MM.1S (cell line): Measurements from ENCODE around the gene RBMS3.

Experiments
- DNase-seq: peaks from one replicate; pipeline ENCODE4 v3.0.0-alpha.2; 2015
- H2AFZ ChIP-seq: fragments of 300-600 bp; sonication (generic); 2 replicates; pipeline ENCODE4 v1.6.0; 2016; ENCODE audit warnings: antibody characterized with exemption, low read length
- H3F3A ChIP-seq: fragments of 300-600 bp; sonication (generic); 2 replicates; pipeline ENCODE4 v1.6.1; 2016; ENCODE audit warnings: mild to moderate bottlenecking, antibody characterized with exemption, low read length, moderate library complexity, mixed read lengths; ENCODE audit not compliant: insufficient read depth
- H3K27ac ChIP-seq: fragments of 300-600 bp; sonication (generic); 2 replicates; pipeline ENCODE4 v1.5.1; 2016; ENCODE audit warnings: mild to moderate bottlenecking, low read length
- H3K27me3 ChIP-seq: fragments of 300-600 bp; sonication (generic); replicated peaks from 2 replicates; pipeline ENCODE4 v1.6.0; 2016; ENCODE audit warnings: low read length; ENCODE audit not compliant: insufficient read depth
- H3K36me3 ChIP-seq: fragments of 300-600 bp; sonication (generic); replicated peaks from 2 replicates; pipeline ENCODE4 v1.6.1; 2016; ENCODE audit warnings: mild to moderate bottlenecking, low read length, mixed read lengths; ENCODE audit not compliant: insufficient read depth
- H3K4me1 ChIP-seq: fragments of 300-600 bp; sonication (generic); 2 replicates; pipeline ENCODE4 v1.6.1; 2016; ENCODE audit warnings: low read length, mixed read lengths
- H3K4me2 ChIP-seq: fragments of 300-600 bp; sonication (generic); 2 replicates; pipeline ENCODE4 v1.6.0; 2016; ENCODE audit warnings: low read depth, low read length
- H3K4me3 ChIP-seq: fragments of 300-600 bp; sonication (generic); 2 replicates; pipeline ENCODE4 v1.5.1; 2016; ENCODE audit warnings: low read length, mixed read lengths
- H3K79me2 ChIP-seq: fragments of 300-600 bp; sonication (generic); 2 replicates; pipeline ENCODE4 v1.6.1; 2016; ENCODE audit warnings: mixed run types, low read length, mixed read lengths
- H3K9ac ChIP-seq: fragments of 300-600 bp; sonication (generic); 2 replicates; pipeline ENCODE4 v1.6.1; 2016; ENCODE audit warnings: low read length, mixed read lengths
- H3K9me2 ChIP-seq: fragments of 300-600 bp; sonication (generic); replicated peaks from 2 replicates; pipeline ENCODE4 v1.6.1; 2016; ENCODE audit warnings: mild to moderate bottlenecking, low read length, mixed read lengths; ENCODE audit not compliant: insufficient read depth
- H3K9me3 ChIP-seq: fragments of 300-600 bp; sonication (generic); replicated peaks from 2 replicates; pipeline ENCODE4 v1.6.1; 2016; ENCODE audit warnings: mild to moderate bottlenecking, low read length, mixed read lengths; ENCODE audit not compliant: insufficient read depth
- H4K20me1 ChIP-seq: fragments of 300-600 bp; sonication (generic); 2 replicates; pipeline ENCODE4 v1.6.1; 2016; ENCODE audit warnings: mild to moderate bottlenecking, low read length, moderate library complexity, mixed read lengths; ENCODE audit not compliant: insufficient read depth
- EZH2 ChIP-seq: fragments of 300-600 bp; sonication (generic); optimal IDR thresholded peaks from 2 replicates; pipeline ENCODE3; 2017; ENCODE audit warnings: low read depth, mild to moderate bottlenecking, antibody characterized with exemption, low read length, mixed read lengths
- EZH2phosphoT487 ChIP-seq: fragments of 300-600 bp; sonication (generic); IDR thresholded peaks from 2 replicates; pipeline ENCODE4 v1.6.1; 2018; ENCODE audit warnings: antibody characterized with exemption, low read length
- TF ChIP-seq, protein P1 (sequence below): fragments of 300-600 bp; sonication (generic); IDR thresholded peaks from 2 replicates; pipeline ENCODE4 v1.5.1; 2016; ENCODE audit warnings: antibody characterized with exemption, low read length, mixed read lengths

The RBMS3 gene

DNA sequence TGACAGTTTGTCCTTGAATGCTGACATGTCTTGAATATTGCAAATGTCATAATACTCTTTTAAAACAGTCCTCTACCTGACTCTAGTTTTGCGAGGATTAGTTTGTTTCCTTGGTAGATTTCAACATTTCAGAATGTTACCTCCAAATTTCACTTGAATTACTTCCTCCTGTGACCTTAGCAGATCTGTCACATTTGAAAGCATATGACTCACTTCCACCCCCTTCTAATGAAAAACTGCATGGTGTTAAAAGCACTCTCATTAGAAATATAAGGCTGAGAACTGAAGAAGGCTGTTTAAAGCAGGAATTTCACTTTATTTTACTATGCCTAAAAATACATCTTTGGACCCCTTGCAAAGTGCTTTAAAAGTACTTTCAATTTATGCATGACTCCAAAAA, 726.8 kb downstream of the RBMS3 start:
- Histone ChIP-seq H3K9ac (no peak overlapping the region), H3K9me2 (no peaks in the 10 kb centered on the region), H3K4me2 (no peak overlapping the region), H3K79me2 (no peaks in the 10 kb centered on the region), H2AFZ (no peak overlapping the region), H3K4me1 (0 out of 2 replicates have a peak, but pooled peaks cover 6% of the 10 kb centered on the region), H3F3A (no peaks in the 10 kb centered on the region), H3K9me3 (no peaks in the 10 kb centered on the region), H3K27me3 (no peaks in the 10 kb centered on the region), H4K20me1 (no peaks in the 10 kb centered on the region), H3K27ac (no peak overlapping the region), H3K4me3 (no peak overlapping the region), H3K36me3 (no peaks in the 10 kb centered on the region)
- no peak for DNase-seq
- TF ChIP-seq EZH2phosphoT487 (no peak), EZH2 (no peak)
- TF ChIP-seq, protein P1, sequence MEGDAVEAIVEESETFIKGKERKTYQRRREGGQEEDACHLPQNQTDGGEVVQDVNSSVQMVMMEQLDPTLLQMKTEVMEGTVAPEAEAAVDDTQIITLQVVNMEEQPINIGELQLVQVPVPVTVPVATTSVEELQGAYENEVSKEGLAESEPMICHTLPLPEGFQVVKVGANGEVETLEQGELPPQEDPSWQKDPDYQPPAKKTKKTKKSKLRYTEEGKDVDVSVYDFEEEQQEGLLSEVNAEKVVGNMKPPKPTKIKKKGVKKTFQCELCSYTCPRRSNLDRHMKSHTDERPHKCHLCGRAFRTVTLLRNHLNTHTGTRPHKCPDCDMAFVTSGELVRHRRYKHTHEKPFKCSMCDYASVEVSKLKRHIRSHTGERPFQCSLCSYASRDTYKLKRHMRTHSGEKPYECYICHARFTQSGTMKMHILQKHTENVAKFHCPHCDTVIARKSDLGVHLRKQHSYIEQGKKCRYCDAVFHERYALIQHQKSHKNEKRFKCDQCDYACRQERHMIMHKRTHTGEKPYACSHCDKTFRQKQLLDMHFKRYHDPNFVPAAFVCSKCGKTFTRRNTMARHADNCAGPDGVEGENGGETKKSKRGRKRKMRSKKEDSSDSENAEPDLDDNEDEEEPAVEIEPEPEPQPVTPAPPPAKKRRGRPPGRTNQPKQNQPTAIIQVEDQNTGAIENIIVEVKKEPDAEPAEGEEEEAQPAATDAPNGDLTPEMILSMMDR: no peak

DNA sequence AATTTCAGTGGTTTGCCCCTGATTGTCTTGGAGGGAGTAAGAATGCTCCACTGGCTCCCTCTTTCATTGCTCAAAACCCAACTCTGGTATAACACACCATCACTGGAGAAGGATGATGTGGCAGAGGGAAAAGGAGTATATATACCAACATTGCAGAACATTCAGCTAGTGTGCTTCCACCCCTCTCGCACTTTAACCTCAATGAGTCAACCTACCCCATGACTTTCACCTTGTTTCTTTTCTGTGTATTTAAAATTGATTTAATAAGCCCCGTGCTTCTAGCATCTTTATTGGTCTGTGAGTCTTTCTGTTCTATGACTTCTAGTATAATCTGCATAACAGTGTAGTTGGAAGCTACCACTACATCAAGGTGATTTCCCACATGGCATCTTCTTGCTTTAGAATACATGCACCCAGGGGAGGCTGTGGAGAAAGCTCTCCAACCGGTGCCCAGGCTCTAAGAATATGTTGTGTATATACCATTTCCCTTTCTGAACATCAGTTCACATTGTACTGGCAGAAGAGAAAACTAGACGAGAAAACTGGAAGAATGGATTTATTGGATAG, 730.4 kb downstream of the RBMS3 start:
- Histone ChIP-seq H3K27ac (no peak overlapping the region), H3K9me2 (no peaks in the 10 kb centered on the region), H3F3A (no peaks in the 10 kb centered on the region), H4K20me1 (no peaks in the 10 kb centered on the region), H3K79me2 (no peaks in the 10 kb centered on the region), H3K9me3 (no peaks in the 10 kb centered on the region), H3K27me3 (no peaks in the 10 kb centered on the region), H3K9ac (no peak overlapping the region), H2AFZ (no peak overlapping the region), H3K36me3 (no peaks in the 10 kb centered on the region), H3K4me2 (no peak overlapping the region), H3K4me3 (no peak overlapping the region), H3K4me1 (0 out of 2 replicates have a peak, but pooled peaks cover 6% of the 10 kb centered on the region)
- no peak for DNase-seq
- TF ChIP-seq, protein P1: no peak
- TF ChIP-seq EZH2phosphoT487: no peak
- TF ChIP-seq EZH2: no peak

DNA sequence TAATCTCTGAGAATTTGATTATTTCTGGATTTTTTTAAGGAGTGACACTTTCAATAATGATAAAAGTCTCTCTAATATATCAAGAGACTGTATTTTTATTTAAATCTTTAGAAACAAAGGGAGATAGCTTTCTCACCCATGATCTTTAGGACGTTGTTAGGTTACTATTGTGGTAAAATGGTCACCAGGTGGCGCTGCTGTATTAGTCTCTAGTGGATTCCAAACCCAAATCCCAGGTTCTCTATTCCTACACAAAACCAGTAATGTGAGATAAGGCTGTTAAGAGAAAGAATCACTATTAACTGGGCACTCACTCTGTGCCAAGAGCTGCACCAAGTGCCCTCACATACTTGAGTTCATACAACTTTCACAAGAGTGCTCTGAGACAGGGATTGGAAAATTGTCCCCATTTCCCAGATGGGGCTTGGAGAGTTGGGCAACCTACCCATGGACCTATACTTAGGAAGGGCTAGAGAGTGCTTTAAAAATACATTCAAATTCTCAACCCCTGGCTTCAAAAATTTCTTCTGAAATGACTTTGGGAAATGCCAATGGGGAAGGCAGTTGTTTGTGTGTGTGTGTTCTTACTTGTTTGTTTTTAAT, 732.2 kb downstream of the RBMS3 start:
- Histone ChIP-seq H3K79me2 (no peaks in the 10 kb centered on the region), H3K27me3 (no peaks in the 10 kb centered on the region), H3F3A (no peaks in the 10 kb centered on the region), H3K27ac (no peak overlapping the region), H2AFZ (no peak overlapping the region), H3K36me3 (no peaks in the 10 kb centered on the region), H3K4me3 (no peak overlapping the region), H3K4me1 (no peaks in the 10 kb centered on the region), H4K20me1 (no peaks in the 10 kb centered on the region), H3K4me2 (no peak overlapping the region), H3K9ac (no peak overlapping the region), H3K9me3 (no peaks in the 10 kb centered on the region), H3K9me2 (no peaks in the 10 kb centered on the region)
- DNase-seq: peak; percentile 42
- no peak for TF ChIP-seq EZH2
- TF ChIP-seq, protein P1: peak; percentile 74
